Endodermal cell (in vitro differentiated cells): ENCODE measurements around the gene TMEM179B. TPM values are rescaled to one million over a fixed set of nuclear protein-coding genes. Genes with fewer than 3 reads are reported as not detected.
A peak's percentile ranks its signal among the peaks of the same experiment; 100 is the strongest.
"Not testable (repeated sequence)": the region's sequence is repeated elsewhere in the genome, so short reads cannot be mapped to it uniquely, and the experiment has no call there.

ENCODE experiments used
- DNase-seq: peaks from one replicate; pipeline ENCODE4 v3.0.0-alpha.2; 2017
- H3K27ac ChIP-seq: 2 replicates; pipeline ENCODE4 v1.5.1; 2013; ENCODE audit warnings: mild to moderate bottlenecking, low read depth, low read length, moderate library complexity
- H3K27me3 ChIP-seq: 2 replicates; pipeline ENCODE4 v1.6.1; 2013; ENCODE audit warnings: mild to moderate bottlenecking, low read length, moderate library complexity; ENCODE audit not compliant: insufficient read depth, control insufficient read depth, poor library complexity, severe bottlenecking
- H3K36me3 ChIP-seq: 2 replicates; pipeline ENCODE4 v1.7.0; 2013; ENCODE audit warnings: mild to moderate bottlenecking, low read length, moderate library complexity; ENCODE audit not compliant: control insufficient read depth, insufficient read depth
- H3K4me1 ChIP-seq: one replicate; pipeline ENCODE4 v1.7.0; 2013; ENCODE audit warnings: low read length; ENCODE audit not compliant: control insufficient read depth, insufficient read depth
- H3K4me3 ChIP-seq: 2 replicates; pipeline ENCODE4 v1.5.1; 2013; ENCODE audit warnings: mild to moderate bottlenecking, low read length, moderate library complexity
- H3K9ac ChIP-seq: 2 replicates; pipeline ENCODE4 v1.6.1; 2013; ENCODE audit warnings: mild to moderate bottlenecking, low read length, moderate library complexity; ENCODE audit not compliant: poor library complexity, severe bottlenecking; ENCODE audit errors: extremely low read depth
- H3K9me3 ChIP-seq: 2 replicates; pipeline ENCODE4 v1.6.1; 2013; ENCODE audit warnings: mild to moderate bottlenecking, low read length, moderate library complexity; ENCODE audit not compliant: control insufficient read depth
- H3K27ac Mint-ChIP-seq: 2 replicates; pipeline ENCODE4 v1.8.0; 2020; ENCODE audit warnings: mixed read lengths
- H3K27me3 Mint-ChIP-seq: 2 replicates; pipeline ENCODE4 v1.8.0; 2021; ENCODE audit warnings: mild to moderate bottlenecking, mixed read lengths; ENCODE audit not compliant: insufficient read depth
- H3K36me3 Mint-ChIP-seq: 2 replicates; pipeline ENCODE4 v1.8.0; 2020; ENCODE audit warnings: low read depth, mixed read lengths
- H3K4me1 Mint-ChIP-seq: 2 replicates; pipeline ENCODE4 v1.8.0; 2020; ENCODE audit warnings: mixed read lengths
- H3K4me3 Mint-ChIP-seq: 2 replicates; pipeline ENCODE4 v1.8.0; 2020; ENCODE audit warnings: mild to moderate bottlenecking, moderate library complexity, mixed read lengths
- H3K9me3 Mint-ChIP-seq: 2 replicates; pipeline ENCODE4 v1.8.0; 2020; ENCODE audit warnings: mild to moderate bottlenecking, mixed read lengths
- CTCF ChIP-seq: fragments of 200-600 bp; sonication (generic); conservative IDR thresholded peaks from 2 replicates; pipeline ENCODE4 v1.5.0; 2021; ENCODE audit warnings: antibody characterized with exemption, mild to moderate bottlenecking
- WGBS, 2 experiments: methylation state at CpG; one replicate each; pipeline versions ENCODE4 v1.1.5 to v1.1.7; 2013; ENCODE audit warnings: missing lambda C conversion rate in 2 of 2, mixed read lengths in 1 of 2; ENCODE audit not compliant: insufficient coverage in 1 of 2, insufficient read length in 1 of 2; 5-methylcytosine and 5-hydroxymethylcytosine counted together
- total RNA-seq, 2 donors: library from RNA; stranded (reverse); fragmentation: NEBNext Ultra II Directional in 1 of 2; extraction: Animal tissue kit (Norgen Biotek cat#: 25700) in 1 of 2; gene quantifications; 2 replicates in 1 of 2; 3 replicates in 1 of 2; pipeline ENCODE4 v1.2.1, GENCODE V29; 2021

The TMEM179B gene
- total RNA-seq, 2 donors from 2014 or later: 31.0 TPM

- no peaks in the 10 kb centered on the region for H3K9me3 Mint-ChIP-seq
- H3K4me3 Mint-ChIP-seq: peak overlapping the region; percentile 96
- H3K4me1 Mint-ChIP-seq: peaks cover 18% of the 10 kb centered on the region
- WGBS, 2 experiments: 89 to 94% methylated on average over 9 to 10 of the region's 10 CpGs
- H3K9ac ChIP-seq: no peak overlapping the region
- peaks cover 11% of the 10 kb centered on the region for H3K36me3 ChIP-seq
- no peaks in the 10 kb centered on the region for H3K9me3 ChIP-seq
- no peak for DNase-seq
- no peak for TF ChIP-seq CTCF
- no peaks in the 10 kb centered on the region for H3K27me3 Mint-ChIP-seq
- H3K4me3 ChIP-seq: no peak overlapping the region
- H3K36me3 Mint-ChIP-seq: peaks cover 14% of the 10 kb centered on the region
- H3K27ac ChIP-seq: no peak overlapping the region
- peaks cover 4% of the 10 kb centered on the region for H3K4me1 ChIP-seq
- no peak overlapping the region for H3K27ac Mint-ChIP-seq
- H3K27me3 ChIP-seq: no peaks in the 10 kb centered on the region
These were observed 32.1 kb upstream of the TMEM179B start for GRCh38 chr11:62755086-62755615.

- Histone ChIP-seq H3K4me1 (peaks cover 12% of the 10 kb centered on the region), H3K4me3 (no peak overlapping the region), H3K27ac (no peak overlapping the region), H3K9ac (no peak overlapping the region), H3K9me3 (no peaks in the 10 kb centered on the region), H3K27me3 (no peaks in the 10 kb centered on the region), H3K36me3 (no peaks in the 10 kb centered on the region)
- WGBS, 2 experiments: 53 to 82% methylated on average over 2 to 6 of the region's 9 CpGs
- Mint-ChIP-seq H3K4me3 (peak overlapping the region; percentile 59), H3K4me1 (peaks cover 23% of the 10 kb centered on the region), H3K36me3 (peaks cover 5% of the 10 kb centered on the region), H3K27me3 (no peaks in the 10 kb centered on the region), H3K9me3 (no peaks in the 10 kb centered on the region), H3K27ac (peak overlapping the region; percentile 91)
- peak; percentile 87 for DNase-seq
- TF ChIP-seq CTCF: no peak
These were observed 29.1 kb upstream of the TMEM179B start for GRCh38 chr11:62757846-62758788.

- not testable (repeated sequence) for H3K27ac ChIP-seq, H3K9me3 ChIP-seq, H3K27me3 Mint-ChIP-seq, H3K27me3 ChIP-seq, H3K9me3 Mint-ChIP-seq, H3K9ac ChIP-seq, H3K4me3 ChIP-seq
- WGBS, 2 experiments: 58 to 60% methylated on average over 7 to 8 of the region's 9 CpGs
- peak overlapping the region; percentile 75 for H3K27ac Mint-ChIP-seq
- peaks cover 22% of the 10 kb centered on the region for H3K4me1 Mint-ChIP-seq
- Histone ChIP-seq H3K4me1 (peaks cover 12% of the 10 kb centered on the region), H3K36me3 (peaks cover 11% of the 10 kb centered on the region)
- peaks cover 21% of the 10 kb centered on the region for H3K36me3 Mint-ChIP-seq
- peak overlapping the region; percentile 96 for H3K4me3 Mint-ChIP-seq
- peak; percentile 66 for DNase-seq
These were observed 26.4 kb upstream of the TMEM179B start for GRCh38 chr11:62760867-62761227.
